Keratinocyte (primary cell): ENCODE results near the gene BRAT1.

Source experiments
- CTCF ChIP-seq, 3 experiments: IDR thresholded peaks in 1 of 3; conservative IDR thresholded peaks in 1 of 3; optimal IDR thresholded peaks in 1 of 3; 2 replicates in 2 of 3; 3 replicates in 1 of 3; pipeline versions ENCODE3 to v1.5.1; 2011; ENCODE audit warnings: low read length in 3 of 3, mild to moderate bottlenecking in 3 of 3, moderate library complexity in 2 of 3, control low read depth in 1 of 3, inconsistent platforms in 1 of 3; ENCODE audit not compliant: insufficient read depth in 2 of 3; ENCODE audit errors: extremely low read depth in 1 of 3
- EZH2 ChIP-seq: IDR thresholded peaks from one replicate; pipeline ENCODE4 v1.6.1; 2012; ENCODE audit warnings: inconsistent platforms, mild to moderate bottlenecking, low read length, moderate library complexity

GRCh38 chr7:2555121-2556052, at the start of gene BRAT1:
- TF ChIP-seq CTCF (optimal IDR thresholded peaks at IDR 0.05 in 1 of 3, IDR thresholded peaks at IDR 0.05 in 1 of 3, conservative IDR thresholded peaks at IDR 0.05 in 1 of 3; ENCODE audit: extremely low read depth in 1 of 3, insufficient read depth in 2 of 3, low read length in 3 of 3) (peak in 2 of 3 experiments; percentile 24 to 68), EZH2 (no peak)
